ENCODE data around the gene GNG13. TPM values are rescaled to one million over a fixed set of nuclear protein-coding genes. Genes with fewer than 3 reads are reported as not detected.

GNG13 gene
- total and polyA plus RNA-seq, 2 of the 4 experiments (the other 2 are of a cell fraction), result not detected

- 86% methylated on average over 10 of the region's 16 CpGs; no CpG with 5 or more reads in 1 of the 2 experiments for WGBS, 2 experiments (ENCODE audit: extremely low coverage in 2 of 2, insufficient read length in 1 of 2)
- Histone ChIP-seq H2AK9ac (replicated peaks; ENCODE audit: low read depth, low read length, poor library complexity) (no peak overlapping the region), H3K4me1 (ENCODE audit: control insufficient read depth, insufficient read depth, low read length) (peaks cover 5% of the 10 kb centered on the region; the same call in 1 of the 2 replicates), H2AK5ac (ENCODE audit: low read depth, low read length) (no peak overlapping the region), H3K9ac (ENCODE audit: low read depth, low read length) (no peak overlapping the region), H3K4me3 (ENCODE audit: insufficient read depth, low read depth, low read length) (no peak overlapping the region), H4K91ac (ENCODE audit: insufficient read depth, low read depth, low read length) (no peak overlapping the region), H4K20me1 (ENCODE audit: insufficient read depth, low read length) (peaks cover 4% of the 10 kb centered on the region; the same call in 1 of the 2 replicates), H3K56ac (ENCODE audit: extremely low read depth, insufficient read depth, low read length) (no peak overlapping the region), H3K36me3 (ENCODE audit: control insufficient read depth, insufficient read depth, low read length) (peaks cover 2% of the 10 kb centered on the region; the same call in 1 of the 2 replicates), H3K27ac (ENCODE audit: insufficient read depth, low read length) (no peak overlapping the region), H2BK5ac (ENCODE audit: low read depth, low read length, poor library complexity, severe bottlenecking) (no peak overlapping the region), H2AFZ (replicated peaks; ENCODE audit: low read length, poor library complexity) (no peak overlapping the region), H2BK120ac (ENCODE audit: low read depth, low read length) (no peak overlapping the region), H4K8ac (ENCODE audit: low read depth in 2 of 2, low read length in 2 of 2) (no peak overlapping the region), H3K9me3 (ENCODE audit: control insufficient read depth, insufficient read depth, low read length) (no peaks in the 10 kb centered on the region), H3K4me2 (ENCODE audit: low read depth, low read length) (no peak overlapping the region), H3K18ac (ENCODE audit: low read depth, low read length) (no peak overlapping the region), H2BK15ac (ENCODE audit: low read depth, low read length) (no peak overlapping the region), H3K14ac (replicated peaks; ENCODE audit: low read depth, low read length) (no peak overlapping the region), H3K27me3 (ENCODE audit: control insufficient read depth, insufficient read depth, low read length) (peaks cover 9% of the 10 kb centered on the region; the same call in 1 of the 2 replicates), H3K9me1 (ENCODE audit: insufficient read depth, low read length) (no peaks in the 10 kb centered on the region), H4K5ac (ENCODE audit: low read depth, low read length) (no peak overlapping the region), H2BK20ac (ENCODE audit: low read depth, low read length) (no peak overlapping the region), H3K23ac (ENCODE audit: low read depth, low read length) (no peak overlapping the region), H3K79me1 (ENCODE audit: low read depth in 1 of 2, low read length in 2 of 2) (0 out of 4 replicates have a peak, but pooled peaks cover 0 to 2% of the 10 kb centered on the region in 2 experiments), H3K4ac (ENCODE audit: low read depth, low read length) (no peak overlapping the region)
- no TSS peak for BruUV-seq (replicated peaks)
- no peak for TF ChIP-seq CEBPB (IDR thresholded peaks at IDR 0.05; ENCODE audit: low read depth, low read length)
- no peak for TF ChIP-seq MXI1 (IDR thresholded peaks at IDR 0.05; ENCODE audit: borderline replicate concordance, low read depth, low read length)
- no peak for TF ChIP-seq USF2 (IDR thresholded peaks at IDR 0.05; ENCODE audit: low read depth, low read length)
- TF ChIP-seq MAZ (IDR thresholded peaks at IDR 0.05; ENCODE audit: borderline replicate concordance, low read depth, low read length), result no peak
- CTCF ChIA-PET, result no interaction called here
- in situ Hi-C loops (cut with MboI; ENCODE audit: low sequenced_read_pairs), result no loop called here
- dilution Hi-C loops (cut with HindIII; ENCODE audit: low sequenced_read_pairs, unreplicated experiment), result no loop called here
- intact Hi-C loops (cut with micrococcal nuclease), result no loop called here
- DNase-seq (no peak), ATAC-seq (ENCODE audit: low read depth) (no peak)
- POLR2A ChIA-PET (ENCODE audit: unreplicated experiment), result no interaction called here
Observed at GRCh38 chr16:780296-780695, 20.2 kb downstream of the GNG13 start.

All from IMR-90 (cell line).